Ramos (cell line): ENCODE measurements around the gene AMPH.

Experiments used
- in situ Hi-C: fragments of 300-500 bp; cut with MboI; formaldehyde crosslinking; loops from one replicate; pipeline ENCODE4 v1.14.3; 2022; ENCODE audit warnings: low sequenced_read_pairs; ENCODE audit not compliant: unreplicated experiment

Gene AMPH

GRCh38 chr7:38478404-38478803 lies 152.8 kb downstream of the AMPH start:
- in situ Hi-C loops: no loop called here

- in situ Hi-C loops: no loop called here
These were observed 153.8 kb downstream of the AMPH start for GRCh38 chr7:38477333-38477732.

GRCh38 chr7:38476764-38477163 lies 154.4 kb downstream of the AMPH start:
- in situ Hi-C loops: no loop called here

- in situ Hi-C loops: no loop called here
These were observed 165.2 kb downstream of the AMPH start for GRCh38 chr7:38465956-38466355.

- in situ Hi-C loops: no loop called here
These were observed 167.6 kb downstream of the AMPH start for GRCh38 chr7:38463277-38464225.

- in situ Hi-C loops: no loop called here
These were observed 168.4 kb downstream of the AMPH start for GRCh38 chr7:38462819-38463218.

- in situ Hi-C loops: no loop called here
These were observed 169.3 kb downstream of the AMPH start for GRCh38 chr7:38461887-38462286.

GRCh38 chr7:38453826-38454225 lies 177.3 kb downstream of the AMPH start:
- in situ Hi-C loops: no loop called here

- in situ Hi-C loops: no loop called here
These were observed 178.0 kb downstream of the AMPH start for GRCh38 chr7:38453168-38453567.

- in situ Hi-C loops: no loop called here
These were observed 178.5 kb downstream of the AMPH start for GRCh38 chr7:38452681-38453108.

- in situ Hi-C loops: no loop called here
These were observed 179.3 kb downstream of the AMPH start for GRCh38 chr7:38451840-38452239.

GRCh38 chr7:38448584-38449234 lies 182.5 kb downstream of the AMPH start:
- in situ Hi-C loops: no loop called here

- in situ Hi-C loops: no loop called here
These were observed 183.1 kb downstream of the AMPH start for GRCh38 chr7:38448054-38448453.

- in situ Hi-C loops: no loop called here
These were observed 192.2 kb downstream of the AMPH start for GRCh38 chr7:38438970-38439369.

GRCh38 chr7:38432671-38433070 lies 198.5 kb downstream of the AMPH start:
- in situ Hi-C loops: no loop called here

- in situ Hi-C loops: no loop called here
These were observed 199.1 kb downstream of the AMPH start for GRCh38 chr7:38432080-38432479.

GRCh38 chr7:38429057-38429456 lies 202.1 kb downstream of the AMPH start:
- in situ Hi-C loops: no loop called here

- in situ Hi-C loops: no loop called here
These were observed 203.1 kb downstream of the AMPH start for GRCh38 chr7:38428041-38428440.

- in situ Hi-C loops: no loop called here
These were observed 203.8 kb downstream of the AMPH start for GRCh38 chr7:38427279-38427955.

GRCh38 chr7:38425509-38425908 lies 205.7 kb downstream of the AMPH start:
- in situ Hi-C loops: no loop called here
